ENCODE results near the gene AKTIP.

Gene AKTIP

GRCh38 chr16:53511403-53512280 is 8.6 kb upstream of the AKTIP start:
- TF ChIP-seq CTCF (IDR thresholded peaks at IDR 0.05; ENCODE audit: low read depth, low read length): no peak
- no peak overlapping the region for H3K4me3 ChIP-seq (ENCODE audit: low read depth, low read length)
- in situ Hi-C loops (cut with HindIII; ENCODE audit: low sequenced_read_pairs): no loop called here
- no peak for DNase-seq (ENCODE audit: low read depth, low spot score)

GRCh38 chr16:53511084-53511402 is 8.0 kb upstream of the AKTIP start:
- no peak for TF ChIP-seq CTCF (IDR thresholded peaks at IDR 0.05; ENCODE audit: low read depth, low read length)
- in situ Hi-C loops (cut with HindIII; ENCODE audit: low sequenced_read_pairs): no loop called here
- no peak for DNase-seq (ENCODE audit: low read depth, low spot score)
- H3K4me3 ChIP-seq (ENCODE audit: low read depth, low read length): no peak overlapping the region

GRCh38 chr16:53510704-53511070 is 7.7 kb upstream of the AKTIP start:
- in situ Hi-C loops (cut with HindIII; ENCODE audit: low sequenced_read_pairs): no loop called here
- no peak for DNase-seq (ENCODE audit: low read depth, low spot score)
- TF ChIP-seq CTCF (IDR thresholded peaks at IDR 0.05; ENCODE audit: low read depth, low read length): no peak
- no peak overlapping the region for H3K4me3 ChIP-seq (ENCODE audit: low read depth, low read length)

- TF ChIP-seq CTCF (IDR thresholded peaks at IDR 0.05; ENCODE audit: low read depth, low read length): peak; percentile 96
- peak; percentile 65 for DNase-seq (ENCODE audit: low read depth, low spot score)
- H3K4me3 ChIP-seq (ENCODE audit: low read depth, low read length): no peak overlapping the region
- in situ Hi-C loops (cut with HindIII; ENCODE audit: low sequenced_read_pairs): no loop called here
Measured at GRCh38 chr16:53509906-53510703, 7.1 kb upstream of the AKTIP start.

GRCh38 chr16:53507464-53508179 is 4.6 kb upstream of the AKTIP start:
- in situ Hi-C loops (cut with HindIII; ENCODE audit: low sequenced_read_pairs): no loop called here
- H3K4me3 ChIP-seq (ENCODE audit: low read depth, low read length): no peak overlapping the region
- no peak for TF ChIP-seq CTCF (IDR thresholded peaks at IDR 0.05; ENCODE audit: low read depth, low read length)
- no peak for DNase-seq (ENCODE audit: low read depth, low spot score)

- TF ChIP-seq CTCF (IDR thresholded peaks at IDR 0.05; ENCODE audit: low read depth, low read length): no peak
- H3K4me3 ChIP-seq (ENCODE audit: low read depth, low read length): no peak overlapping the region
- in situ Hi-C loops (cut with HindIII; ENCODE audit: low sequenced_read_pairs): no loop called here
- no peak for DNase-seq (ENCODE audit: low read depth, low spot score)
Measured at GRCh38 chr16:53506254-53506653, 3.2 kb upstream of the AKTIP start.

Data from astrocyte of the spinal cord (primary cell).